Esophagus squamous epithelium (tissue), 4 donors: ENCODE data around the gene METTL9.

Source experiments
- POLR2A ChIP-seq, 4 donors: fragments of 450-650 bp; IDR thresholded peaks; one replicate each; pipeline ENCODE4 v1.6.1; 2017; ENCODE audit warnings: antibody characterized with exemption in 4 of 4, mild to moderate bottlenecking in 4 of 4, moderate library complexity in 3 of 4
- TF ChIP-seq, protein P1 (sequence below), 6 experiments: fragments of 450-650 bp in 4 of 6; fragments of 200-600 bp in 2 of 6; sonication (generic) in 2 of 6; IDR thresholded peaks; one replicate each; pipeline ENCODE4 v1.5.1; 2016 to 2019; ENCODE audit warnings: antibody characterized with exemption in 6 of 6, mild to moderate bottlenecking in 4 of 6, moderate library complexity in 4 of 6

DNA sequence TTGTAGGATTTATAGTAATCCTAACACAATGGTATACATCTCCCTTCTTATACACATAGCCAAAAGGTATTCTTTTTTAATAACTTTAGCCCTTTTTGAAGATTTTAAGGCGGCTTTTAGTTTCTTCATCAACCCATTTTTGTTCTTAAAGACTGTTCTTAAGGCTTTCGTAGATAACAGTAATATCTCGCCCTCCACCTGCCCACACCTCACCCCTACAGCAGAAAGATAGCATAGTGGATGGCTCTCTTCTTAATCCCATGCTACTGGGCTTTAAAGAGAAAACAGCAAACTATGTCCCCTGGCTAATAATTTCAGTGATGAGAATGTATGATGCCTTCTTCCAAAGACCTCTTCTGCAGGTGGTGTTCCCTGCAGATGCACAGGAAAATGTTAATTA, 44.4 kb downstream of the METTL9 start:
- TF ChIP-seq, protein P1, sequence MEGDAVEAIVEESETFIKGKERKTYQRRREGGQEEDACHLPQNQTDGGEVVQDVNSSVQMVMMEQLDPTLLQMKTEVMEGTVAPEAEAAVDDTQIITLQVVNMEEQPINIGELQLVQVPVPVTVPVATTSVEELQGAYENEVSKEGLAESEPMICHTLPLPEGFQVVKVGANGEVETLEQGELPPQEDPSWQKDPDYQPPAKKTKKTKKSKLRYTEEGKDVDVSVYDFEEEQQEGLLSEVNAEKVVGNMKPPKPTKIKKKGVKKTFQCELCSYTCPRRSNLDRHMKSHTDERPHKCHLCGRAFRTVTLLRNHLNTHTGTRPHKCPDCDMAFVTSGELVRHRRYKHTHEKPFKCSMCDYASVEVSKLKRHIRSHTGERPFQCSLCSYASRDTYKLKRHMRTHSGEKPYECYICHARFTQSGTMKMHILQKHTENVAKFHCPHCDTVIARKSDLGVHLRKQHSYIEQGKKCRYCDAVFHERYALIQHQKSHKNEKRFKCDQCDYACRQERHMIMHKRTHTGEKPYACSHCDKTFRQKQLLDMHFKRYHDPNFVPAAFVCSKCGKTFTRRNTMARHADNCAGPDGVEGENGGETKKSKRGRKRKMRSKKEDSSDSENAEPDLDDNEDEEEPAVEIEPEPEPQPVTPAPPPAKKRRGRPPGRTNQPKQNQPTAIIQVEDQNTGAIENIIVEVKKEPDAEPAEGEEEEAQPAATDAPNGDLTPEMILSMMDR (IDR thresholded peaks at IDR 0.05): no peak
- TF ChIP-seq POLR2A (IDR thresholded peaks at IDR 0.05): no peak
